Umbilical cord (tissue), 2 donors: ENCODE results near the gene CCND1. TPM values are rescaled to one million over a fixed set of nuclear protein-coding genes. Genes with fewer than 3 reads are reported as not detected.

Experiments used
- DNase-seq: peaks from one replicate; pipeline ENCODE4 v3.0.0-alpha.2; 2015; ENCODE audit warnings: low spot score
- total RNA-seq: library from RNA; depleted of rRNA; stranded (reverse); fragments of >200 nt; gene quantifications from one replicate; pipeline ENCODE4 v1.2.3, GENCODE V29; 2014; ENCODE audit warnings: low replicate concordance; ENCODE audit not compliant: insufficient read depth

CCND1 gene
- total RNA-seq, 1 donor from 2014 or later, result 60.7 TPM

DNA sequence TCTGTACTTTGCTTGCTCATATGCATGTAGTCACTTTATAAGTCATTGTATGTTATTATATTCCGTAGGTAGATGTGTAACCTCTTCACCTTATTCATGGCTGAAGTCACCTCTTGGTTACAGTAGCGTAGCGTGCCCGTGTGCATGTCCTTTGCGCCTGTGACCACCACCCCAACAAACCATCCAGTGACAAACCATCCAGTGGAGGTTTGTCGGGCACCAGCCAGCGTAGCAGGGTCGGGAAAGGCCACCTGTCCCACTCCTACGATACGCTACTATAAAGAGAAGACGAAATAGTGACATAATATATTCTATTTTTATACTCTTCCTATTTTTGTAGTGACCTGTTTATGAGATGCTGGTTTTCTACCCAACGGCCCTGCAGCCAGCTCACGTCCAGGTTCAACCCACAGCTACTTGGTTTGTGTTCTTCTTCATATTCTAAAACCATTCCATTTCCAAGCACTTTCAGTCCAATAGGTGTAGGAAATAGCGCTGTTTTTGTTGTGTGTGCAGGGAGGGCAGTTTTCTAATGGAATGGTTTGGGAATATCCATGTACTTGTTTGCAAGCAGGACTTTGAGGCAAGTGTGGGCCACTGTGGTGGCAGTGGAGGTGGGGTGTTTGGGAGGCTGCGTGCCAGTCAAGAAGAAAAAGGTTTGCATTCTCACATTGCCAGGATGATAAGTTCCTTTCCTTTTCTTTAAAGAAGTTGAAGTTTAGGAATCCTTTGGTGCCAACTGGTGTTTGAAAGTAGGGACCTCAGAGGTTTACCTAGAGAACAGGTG, 11.1 kb downstream of the CCND1 start:
- no peak for DNase-seq

DNA sequence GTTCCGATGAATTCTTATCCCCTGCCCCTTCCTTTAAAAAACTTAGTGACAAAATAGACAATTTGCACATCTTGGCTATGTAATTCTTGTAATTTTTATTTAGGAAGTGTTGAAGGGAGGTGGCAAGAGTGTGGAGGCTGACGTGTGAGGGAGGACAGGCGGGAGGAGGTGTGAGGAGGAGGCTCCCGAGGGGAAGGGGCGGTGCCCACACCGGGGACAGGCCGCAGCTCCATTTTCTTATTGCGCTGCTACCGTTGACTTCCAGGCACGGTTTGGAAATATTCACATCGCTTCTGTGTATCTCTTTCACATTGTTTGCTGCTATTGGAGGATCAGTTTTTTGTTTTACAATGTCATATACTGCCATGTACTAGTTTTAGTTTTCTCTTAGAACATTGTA, 12.0 kb downstream of the CCND1 start:
- no peak for DNase-seq

DNA sequence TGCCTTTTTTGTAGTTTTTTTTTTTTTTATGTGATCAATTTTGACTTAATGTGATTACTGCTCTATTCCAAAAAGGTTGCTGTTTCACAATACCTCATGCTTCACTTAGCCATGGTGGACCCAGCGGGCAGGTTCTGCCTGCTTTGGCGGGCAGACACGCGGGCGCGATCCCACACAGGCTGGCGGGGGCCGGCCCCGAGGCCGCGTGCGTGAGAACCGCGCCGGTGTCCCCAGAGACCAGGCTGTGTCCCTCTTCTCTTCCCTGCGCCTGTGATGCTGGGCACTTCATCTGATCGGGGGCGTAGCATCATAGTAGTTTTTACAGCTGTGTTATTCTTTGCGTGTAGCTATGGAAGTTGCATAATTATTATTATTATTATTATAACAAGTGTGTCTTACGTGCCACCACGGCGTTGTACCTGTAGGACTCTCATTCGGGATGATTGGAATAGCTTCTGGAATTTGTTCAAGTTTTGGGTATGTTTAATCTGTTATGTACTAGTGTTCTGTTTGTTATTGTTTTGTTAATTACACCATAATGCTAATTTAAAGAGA, 12.5 kb downstream of the CCND1 start:
- no peak for DNase-seq

DNA sequence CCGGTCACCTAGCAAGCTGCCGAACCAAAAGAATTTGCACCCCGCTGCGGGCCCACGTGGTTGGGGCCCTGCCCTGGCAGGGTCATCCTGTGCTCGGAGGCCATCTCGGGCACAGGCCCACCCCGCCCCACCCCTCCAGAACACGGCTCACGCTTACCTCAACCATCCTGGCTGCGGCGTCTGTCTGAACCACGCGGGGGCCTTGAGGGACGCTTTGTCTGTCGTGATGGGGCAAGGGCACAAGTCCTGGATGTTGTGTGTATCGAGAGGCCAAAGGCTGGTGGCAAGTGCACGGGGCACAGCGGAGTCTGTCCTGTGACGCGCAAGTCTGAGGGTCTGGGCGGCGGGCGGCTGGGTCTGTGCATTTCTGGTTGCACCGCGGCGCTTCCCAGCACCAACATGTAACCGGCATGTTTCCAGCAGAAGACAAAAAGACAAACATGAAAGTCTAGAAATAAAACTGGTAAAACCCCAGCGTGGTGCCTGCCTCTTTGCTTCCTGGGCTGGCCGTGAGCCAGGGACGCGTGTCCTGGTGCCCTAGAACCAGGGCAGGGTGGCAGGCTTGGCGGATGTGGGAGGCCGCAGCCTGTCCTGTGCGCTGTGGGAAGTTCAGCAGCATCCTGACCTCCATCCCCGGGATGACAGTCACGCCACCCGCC, 13.2 kb downstream of the CCND1 start:
- DNase-seq, result no peak

DNA sequence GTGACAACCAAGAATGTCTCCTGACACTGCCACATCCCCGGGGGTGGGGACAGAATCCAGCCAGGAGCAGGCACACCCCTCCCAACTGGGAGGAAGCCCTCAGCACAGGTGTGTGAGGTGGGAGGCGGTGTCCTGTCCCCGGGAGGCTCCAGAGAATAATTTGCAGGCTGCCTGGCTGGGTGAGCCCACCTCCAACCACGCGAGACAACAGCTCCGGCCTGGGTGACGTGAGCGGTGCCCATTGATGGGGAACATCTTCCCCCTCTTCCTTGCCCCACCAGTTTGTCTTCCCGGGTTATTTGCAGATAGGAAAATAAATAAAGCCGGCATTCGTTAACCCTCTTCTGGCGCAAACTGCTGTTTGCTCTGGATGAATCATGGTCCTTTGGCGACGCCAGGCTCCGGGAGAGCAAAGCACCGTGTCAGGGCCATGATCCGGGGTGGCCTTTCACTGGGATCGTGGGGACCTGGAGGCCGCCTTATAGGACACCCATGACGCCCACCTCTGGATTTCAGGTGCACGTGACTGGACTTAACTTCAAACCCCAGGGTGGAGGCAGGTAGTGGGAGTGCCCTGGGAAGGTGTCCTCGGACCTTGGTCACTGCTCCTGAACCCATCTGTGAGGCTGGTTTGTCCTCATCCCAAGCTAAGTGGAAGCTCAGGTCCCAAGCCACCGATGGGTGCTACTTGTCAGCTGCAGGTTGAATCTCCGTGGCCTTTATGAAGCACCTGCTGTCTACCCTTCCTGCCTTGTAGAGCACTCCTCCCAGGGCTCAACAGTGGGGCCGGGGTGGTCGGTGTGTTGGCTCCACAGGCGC, 13.9 kb downstream of the CCND1 start:
- DNase-seq, result no peak

DNA sequence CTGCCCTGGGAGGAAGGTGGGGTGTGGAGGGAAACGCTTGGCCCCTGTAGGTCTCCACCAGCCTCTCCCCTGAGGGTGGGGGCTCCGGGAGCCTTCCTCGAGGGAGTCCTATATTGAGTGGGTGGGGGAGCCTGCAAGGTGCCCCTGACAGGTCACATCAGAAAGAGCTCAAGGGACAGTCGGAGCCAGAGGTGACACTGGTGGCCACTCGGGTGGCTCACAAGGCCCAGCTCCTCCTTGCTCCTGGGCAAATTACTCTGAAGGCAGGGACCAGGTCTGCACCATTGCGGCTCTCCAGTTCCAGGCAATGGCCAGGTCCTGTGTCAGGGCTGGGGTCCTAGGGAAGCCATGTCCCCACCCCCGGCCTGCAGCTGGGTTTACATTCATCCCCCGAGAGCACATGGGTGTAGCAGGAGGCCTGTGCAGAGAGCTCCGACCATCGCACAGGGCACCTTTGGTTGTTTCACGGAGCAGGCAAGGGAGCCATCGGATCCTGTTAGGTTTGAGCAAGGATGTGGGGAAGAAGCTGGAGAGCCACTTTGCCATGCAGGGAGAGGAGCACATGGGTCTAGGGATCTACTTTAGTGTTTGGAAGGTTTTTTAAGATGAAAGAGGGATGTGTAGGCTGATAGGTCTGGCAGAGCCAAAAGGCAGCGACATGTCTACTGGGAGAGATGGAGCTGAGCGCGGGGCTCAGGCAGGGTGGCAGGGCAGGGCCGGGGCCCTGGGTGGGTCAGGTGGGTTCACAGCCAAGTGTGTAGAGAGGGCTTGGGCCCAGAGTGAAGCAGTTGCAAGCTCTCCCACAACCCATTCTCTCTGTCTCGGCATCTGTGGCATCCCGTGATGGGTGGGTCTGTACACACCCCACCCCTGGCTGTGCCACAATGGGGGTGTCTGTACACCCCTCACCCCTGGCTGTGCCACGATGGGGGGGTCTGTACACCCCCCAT, 14.8 kb downstream of the CCND1 start:
- no peak for DNase-seq

DNA sequence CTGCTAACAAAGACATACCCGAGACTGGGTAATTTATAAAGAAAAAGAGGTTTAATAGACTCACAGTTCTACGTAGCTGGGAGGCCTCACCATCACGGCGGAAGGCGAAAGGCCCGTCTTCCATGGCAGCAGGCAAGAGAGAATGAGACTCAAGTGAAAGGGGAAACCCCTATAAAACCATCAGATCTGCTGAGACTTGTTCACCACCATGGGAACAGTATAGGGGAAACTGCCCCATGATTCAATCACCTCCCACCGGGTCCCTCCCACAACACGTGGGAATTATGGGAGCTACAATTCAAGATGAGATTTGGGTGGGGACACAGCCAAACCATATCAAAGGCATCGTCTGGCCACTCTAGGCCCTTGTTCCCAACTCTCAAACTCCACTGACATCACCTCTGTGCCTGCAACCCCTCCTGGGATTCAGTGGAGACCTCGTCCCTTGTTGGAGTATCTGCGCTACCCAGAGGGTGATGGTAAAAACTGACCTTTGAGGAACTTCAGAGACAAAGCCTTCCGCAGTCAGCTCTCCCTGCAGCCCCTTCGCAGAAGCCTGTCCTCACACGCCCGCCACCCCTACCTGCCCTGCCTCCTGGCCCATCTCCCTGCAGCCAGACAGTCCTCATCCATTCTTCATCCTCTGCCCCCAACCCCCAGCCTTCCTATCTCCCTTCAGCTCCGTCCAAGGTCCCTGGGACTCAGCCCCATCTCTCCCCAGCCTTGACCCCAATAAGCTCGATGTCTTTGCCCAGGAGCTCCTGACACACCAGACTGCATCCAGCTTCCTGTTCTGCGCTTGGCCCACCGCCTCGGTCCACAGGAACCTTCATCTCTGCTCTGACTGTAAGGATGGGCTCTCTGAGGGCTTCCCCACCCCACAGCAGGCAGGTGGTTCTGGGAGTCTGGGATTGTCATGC, 15.8 kb downstream of the CCND1 start:
- no peak for DNase-seq

DNA sequence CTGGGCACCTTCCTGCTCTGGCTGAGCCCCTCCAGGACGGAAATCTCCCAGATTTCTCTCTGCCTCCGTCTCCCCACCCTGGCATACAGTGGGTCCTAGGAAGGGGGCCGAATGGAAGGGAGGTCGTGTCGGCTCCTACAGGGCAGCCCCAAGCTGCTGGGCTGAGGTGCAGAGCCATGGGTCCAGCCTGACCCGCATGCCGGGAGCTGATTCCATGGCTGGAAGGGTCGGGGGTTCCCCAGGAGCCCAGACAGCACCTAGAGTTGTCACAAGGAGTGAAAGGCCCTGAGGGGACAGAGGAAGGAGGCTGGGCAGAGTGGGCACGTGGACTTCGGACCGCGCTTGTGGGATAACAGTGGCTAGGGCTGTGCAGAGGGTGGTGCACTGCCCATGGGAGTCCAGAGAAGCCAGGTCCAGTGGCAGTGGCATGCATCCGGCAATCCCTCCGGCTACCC, 16.5 kb downstream of the CCND1 start:
- DNase-seq, result no peak

DNA sequence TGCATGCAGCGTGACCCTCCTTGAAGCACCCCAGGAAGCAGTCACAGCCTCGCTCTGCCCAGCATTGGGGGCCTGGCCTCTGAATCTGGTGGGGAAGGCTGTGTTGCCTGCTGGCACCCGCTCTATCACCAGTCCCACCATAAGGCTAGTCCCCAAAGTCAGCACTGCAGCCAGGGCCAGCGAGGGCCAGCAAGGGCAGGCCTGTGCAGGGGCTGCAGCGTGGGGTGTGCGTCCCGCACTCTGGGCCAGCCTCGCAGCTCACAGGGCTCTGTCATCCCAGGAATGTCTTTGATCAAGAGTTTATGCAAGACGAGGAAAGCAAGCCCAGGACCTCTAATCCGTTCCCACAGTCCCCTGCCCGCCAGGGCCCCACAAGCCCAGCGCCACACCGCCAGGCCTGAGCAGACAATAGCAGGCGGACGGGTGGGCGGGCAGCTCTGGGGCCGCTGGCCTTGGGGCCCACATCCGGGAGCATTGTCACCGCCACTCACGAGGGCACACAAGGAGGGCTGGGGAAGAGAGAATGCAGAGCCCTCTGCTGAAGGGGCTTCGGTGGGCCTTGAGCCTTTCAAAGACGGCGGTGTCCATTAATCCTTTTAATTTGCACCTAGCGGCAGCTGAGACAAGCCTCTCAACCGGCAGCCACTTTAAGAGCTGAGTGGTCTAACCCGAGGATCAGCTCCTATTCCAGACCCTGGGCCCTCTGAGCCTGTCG, 17.1 kb downstream of the CCND1 start:
- peak; percentile 59 for DNase-seq

DNA sequence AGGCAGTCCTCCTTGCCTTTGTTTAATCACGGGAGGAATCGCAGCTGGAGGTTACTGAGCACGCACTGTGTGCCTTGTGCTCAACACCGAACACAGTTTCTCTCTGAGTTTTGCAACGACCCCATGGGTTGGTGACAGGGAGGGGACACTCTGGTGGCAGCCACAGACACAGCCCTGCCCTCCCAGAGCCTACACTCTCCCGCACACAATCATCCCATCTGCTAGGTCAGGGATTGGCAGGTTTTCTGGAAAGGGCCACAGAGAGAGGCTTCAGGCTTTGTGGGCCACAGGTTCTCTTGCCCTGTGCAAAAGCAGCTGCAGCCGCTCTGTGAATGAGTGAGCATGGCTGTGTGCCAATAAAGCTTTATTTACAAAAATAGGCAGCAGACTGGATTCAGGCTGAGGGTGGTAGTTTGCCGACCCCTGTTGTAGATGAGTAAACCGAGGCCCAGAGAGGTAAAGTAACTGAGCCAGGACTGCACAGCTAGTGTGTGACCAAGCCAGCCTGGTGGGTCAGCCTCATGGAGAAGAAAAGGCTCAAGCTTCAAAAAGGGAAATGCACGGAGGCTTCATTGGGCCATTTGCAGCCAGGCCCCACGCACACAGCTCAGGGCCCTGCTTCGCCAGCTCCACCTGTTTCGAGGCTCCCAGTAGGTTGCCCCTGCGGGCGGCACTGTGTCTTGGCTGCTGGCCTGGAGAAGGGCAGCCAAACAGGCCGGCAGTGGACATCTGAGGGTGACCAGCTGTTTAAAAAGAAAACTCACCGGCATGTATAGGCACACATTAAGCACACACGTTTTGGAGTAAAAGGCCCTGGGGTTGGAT, 17.9 kb downstream of the CCND1 start:
- DNase-seq, result no peak

DNA sequence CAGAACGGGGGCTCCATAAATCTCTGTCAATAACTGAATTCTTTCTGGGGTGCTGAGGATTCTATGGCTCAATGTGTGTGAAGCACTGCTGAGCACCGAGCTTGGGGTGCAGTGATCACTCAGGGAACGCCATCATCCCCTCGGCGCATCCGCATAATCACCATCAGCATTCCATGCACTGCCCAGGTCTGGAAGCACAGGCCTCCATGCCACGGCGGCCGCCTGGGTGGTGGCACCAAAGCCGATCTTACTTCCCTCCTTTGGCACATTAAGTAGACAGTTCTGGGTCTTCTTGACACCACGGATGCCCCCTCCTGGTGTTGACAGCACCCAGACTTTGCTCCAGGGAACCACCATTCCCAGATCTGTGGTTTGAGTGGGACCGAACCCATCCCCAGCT, 18.6 kb downstream of the CCND1 start:
- DNase-seq, result no peak

DNA sequence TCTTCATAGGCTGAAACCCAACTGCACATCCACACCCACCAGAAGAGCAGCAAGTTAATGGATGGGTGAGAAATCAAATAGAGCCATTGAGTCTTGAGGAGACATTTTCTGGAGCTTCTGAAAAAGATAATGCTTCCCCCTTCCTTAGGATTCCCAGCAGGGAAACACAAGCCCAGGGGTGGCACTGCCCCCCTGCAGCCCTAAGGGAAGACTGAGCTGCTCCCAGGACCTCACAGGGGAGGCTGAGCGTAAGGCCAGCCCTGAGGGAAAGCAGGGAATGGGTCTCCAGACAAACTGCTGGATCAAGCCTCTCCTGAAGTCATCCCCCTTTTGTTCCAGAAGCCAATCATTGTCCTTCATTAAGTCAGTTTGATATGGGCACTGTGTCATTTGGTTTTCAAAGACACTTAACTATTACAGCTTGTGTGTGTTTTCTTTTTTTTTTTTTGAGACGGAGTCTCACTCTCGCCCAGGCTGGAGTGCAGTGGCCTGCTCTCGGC, 19.1 kb downstream of the CCND1 start:
- DNase-seq, result no peak

DNA sequence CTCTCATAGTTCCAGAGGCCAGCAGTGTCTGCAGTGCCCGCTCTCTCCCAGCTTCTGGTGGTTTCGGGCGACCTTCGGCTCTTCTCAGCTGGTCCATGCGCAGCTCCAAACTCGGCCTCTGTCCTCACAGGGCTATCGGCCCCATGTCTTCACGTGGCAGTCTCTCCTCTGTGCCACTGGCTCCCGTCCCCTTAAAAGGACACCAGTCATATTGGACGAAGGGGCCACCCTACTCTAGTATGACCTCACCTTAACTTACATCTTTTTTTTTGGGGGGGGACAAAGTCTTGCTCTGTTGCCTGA, 20.4 kb downstream of the CCND1 start:
- DNase-seq, result no peak

DNA sequence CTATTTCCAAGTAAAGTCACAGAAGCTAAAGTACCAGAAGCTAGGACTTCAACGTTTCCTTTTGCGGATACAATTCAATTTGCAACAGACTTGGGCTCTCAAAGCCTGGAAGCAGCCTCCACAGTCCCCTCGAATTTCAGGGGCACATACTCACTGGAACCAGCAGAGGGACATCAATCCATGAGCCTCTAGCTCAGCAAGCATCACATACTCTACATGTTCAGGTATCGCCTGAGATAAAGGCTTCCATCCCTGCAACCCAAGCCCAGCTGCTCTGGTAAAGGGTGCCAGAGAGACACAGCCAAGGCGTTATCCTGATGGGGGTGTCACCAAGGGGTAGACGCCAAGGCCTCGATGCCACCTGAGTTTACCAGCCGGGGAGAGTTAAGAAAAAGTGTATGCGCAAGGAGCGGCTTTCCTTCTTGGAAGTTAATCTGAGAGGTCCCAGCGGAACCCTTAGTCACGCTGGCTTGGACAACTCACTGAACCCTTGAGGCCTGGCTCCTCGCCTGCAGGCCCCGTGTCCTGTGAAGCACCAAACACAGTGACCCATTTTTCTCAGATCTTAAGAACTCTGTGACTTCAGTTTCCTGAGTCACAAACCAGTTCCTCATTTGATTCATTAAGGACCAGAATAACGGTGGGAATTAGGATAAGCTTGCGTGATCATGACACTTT, 21.2 kb downstream of the CCND1 start:
- DNase-seq, result no peak

DNA sequence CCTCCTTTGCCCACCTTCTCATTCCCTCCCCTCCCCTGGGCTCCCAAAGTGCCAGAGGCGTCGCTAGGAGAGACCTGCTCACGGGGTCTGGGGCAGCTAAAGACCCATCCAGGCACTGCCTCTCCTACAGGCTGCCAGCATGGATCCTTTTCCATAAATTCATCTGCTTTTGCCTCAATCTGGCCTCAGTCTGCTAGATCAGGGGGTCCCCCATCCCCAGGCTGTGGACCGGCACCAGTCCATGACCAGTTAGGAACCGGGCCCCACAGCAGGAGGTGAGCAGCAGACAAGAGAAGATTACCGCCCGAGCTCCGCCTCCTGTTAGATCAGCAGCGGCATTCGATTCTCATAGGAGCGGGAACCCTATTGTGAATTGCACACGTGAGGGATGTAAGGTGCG, 21.9 kb downstream of the CCND1 start:
- no peak for DNase-seq

DNA sequence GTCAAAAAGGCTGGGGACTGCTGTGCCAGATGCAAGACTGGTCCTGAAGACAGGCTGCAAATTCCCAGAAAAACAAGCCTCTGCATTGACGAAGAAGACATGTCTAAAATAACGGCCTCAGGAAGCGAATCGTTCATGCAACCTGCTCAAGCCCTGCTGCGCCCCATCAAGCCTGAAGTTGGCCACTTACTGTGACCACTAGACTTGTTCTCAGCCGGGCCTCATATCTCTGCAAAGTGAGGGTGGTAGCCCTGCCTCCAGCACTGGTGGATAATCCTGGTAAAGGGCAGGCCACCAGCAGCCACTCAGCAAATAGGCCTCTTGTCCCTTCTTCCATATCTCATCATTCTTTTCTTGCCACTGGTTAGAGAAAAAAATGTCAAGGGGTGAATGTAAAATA, 22.4 kb downstream of the CCND1 start:
- DNase-seq, result no peak

DNA sequence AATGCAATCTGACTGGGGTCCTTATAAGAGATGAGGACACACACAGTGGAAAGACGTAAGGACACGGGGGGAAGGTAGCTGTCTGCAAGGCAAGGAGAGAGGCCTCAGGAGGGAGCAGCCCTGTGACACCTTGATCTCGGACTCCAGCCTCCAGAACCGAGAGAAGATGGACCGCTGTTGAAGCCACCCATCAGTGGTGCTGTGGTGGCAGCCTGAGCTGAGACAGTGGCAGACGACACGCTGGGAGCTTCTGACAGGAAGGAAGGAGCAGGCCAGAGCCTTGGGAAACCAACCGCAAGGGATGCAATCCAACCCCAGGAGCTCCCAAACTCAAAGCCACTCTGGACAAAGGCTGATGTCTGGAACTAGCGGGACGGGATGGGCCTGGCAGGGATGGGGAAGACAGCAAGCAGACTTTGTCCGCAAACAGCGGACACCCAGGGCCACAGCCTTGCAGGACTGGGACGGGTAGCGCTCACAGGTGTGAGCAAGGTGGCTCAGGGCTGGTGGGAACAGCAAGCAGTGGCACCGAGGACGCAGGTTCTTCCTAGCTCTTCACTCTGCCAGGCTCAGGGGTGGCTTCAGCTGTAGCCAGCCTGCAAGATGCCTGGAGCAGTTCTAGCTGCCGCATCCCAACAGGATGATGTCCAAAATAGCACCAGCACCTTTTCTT, 23.3 kb downstream of the CCND1 start:
- no peak for DNase-seq
